Bronchial epithelial cell (primary cell): ENCODE results near the gene ANO4. TPM values are rescaled to one million over a fixed set of nuclear protein-coding genes. Genes with fewer than 3 reads are reported as not detected.

ENCODE experiments used
- DNase-seq: peaks from one replicate; pipeline ENCODE4 v3.0.0-alpha.2; 2010; ENCODE audit warnings: low read depth
- FAIRE-seq: peaks from 2 replicates; lab custom pipeline; 2011; peaks lifted over from hg19 to GRCh38; lab: Jason Lieb, UNC
- H3K27me3 ChIP-seq: 2 replicates; pipeline ENCODE4 v1.5.1; 2011; ENCODE audit warnings: low read length; ENCODE audit not compliant: control insufficient read depth, insufficient read depth
- H3K36me3 ChIP-seq: 2 replicates; pipeline ENCODE4 v1.5.1; 2011; ENCODE audit warnings: low read length; ENCODE audit not compliant: control insufficient read depth, insufficient read depth
- H3K4me3 ChIP-seq: 2 replicates; pipeline ENCODE4 v1.5.1; 2011; ENCODE audit warnings: mild to moderate bottlenecking, low read depth, low read length, control low read depth
- CTCF ChIP-seq: IDR thresholded peaks from 2 replicates; pipeline ENCODE4 v1.5.1; 2011; ENCODE audit warnings: mild to moderate bottlenecking, moderate library complexity, low read length, control low read depth, inconsistent platforms; ENCODE audit not compliant: insufficient read depth, severe bottlenecking
- total RNA-seq: library from RNA; depleted of rRNA; stranded (reverse); fragments of >200 nt; gene quantifications from 2 replicates; pipeline ENCODE4 v1.2.1, GENCODE V29; 2014

Gene ANO4
- total RNA-seq, 1 donor from 2014 or later = 2.4 TPM

GRCh38 chr12:100797786-100798185 is 3.2 kb downstream of the ANO4 start:
- no peaks in the 10 kb centered on the region for H3K36me3 ChIP-seq
- H3K4me3 ChIP-seq = no peak overlapping the region
- peaks cover 2% of the 10 kb centered on the region for H3K27me3 ChIP-seq
- TF ChIP-seq CTCF = no peak
- DNase-seq (no peak), FAIRE-seq (no peak)

- Histone ChIP-seq H3K27me3 (peaks cover 2% of the 10 kb centered on the region), H3K4me3 (no peak overlapping the region), H3K36me3 (no peaks in the 10 kb centered on the region)
- FAIRE-seq = no peak
- TF ChIP-seq CTCF = no peak
- DNase-seq = no peak
Observed at GRCh38 chr12:100798286-100799160, 3.9 kb downstream of the ANO4 start.

- no peaks in the 10 kb centered on the region for H3K27me3 ChIP-seq
- FAIRE-seq (no peak), DNase-seq (peak; percentile 52)
- no peak overlapping the region for H3K4me3 ChIP-seq
- H3K36me3 ChIP-seq = no peaks in the 10 kb centered on the region
- no peak for TF ChIP-seq CTCF
Observed at GRCh38 chr12:100799770-100800169, 5.2 kb downstream of the ANO4 start.

GRCh38 chr12:100800723-100801122 is 6.1 kb downstream of the ANO4 start:
- no peak for DNase-seq

GRCh38 chr12:100801320-100801719 is 6.7 kb downstream of the ANO4 start:
- no peak overlapping the region for H3K4me3 ChIP-seq
- H3K36me3 ChIP-seq = no peaks in the 10 kb centered on the region
- DNase-seq (no peak), FAIRE-seq (no peak)
- H3K27me3 ChIP-seq = no peaks in the 10 kb centered on the region
- no peak for TF ChIP-seq CTCF

More at GRCh38 chr12:100800723-100801122, 6.1 kb downstream of the ANO4 start:
- H3K36me3 ChIP-seq = no peaks in the 10 kb centered on the region
- no peaks in the 10 kb centered on the region for H3K27me3 ChIP-seq
- no peak for FAIRE-seq
- TF ChIP-seq CTCF = no peak
- no peak overlapping the region for H3K4me3 ChIP-seq
